NCI-H2196 (cell line): Measurements from ENCODE around the gene DACH1.

ENCODE experiments used
- DNase-seq: peaks from one replicate; lab custom pipeline; 2025; ENCODE audit not compliant: unreplicated experiment; lab: John Stamatoyannopoulos, UW

Gene DACH1

GRCh38 chr13:71430681-71431080 is 436.3 kb downstream of the DACH1 start:
- no peak for DNase-seq

GRCh38 chr13:71417205-71417604 is 449.8 kb downstream of the DACH1 start:
- DNase-seq: no peak

- DNase-seq: no peak
These were observed 454.8 kb downstream of the DACH1 start for GRCh38 chr13:71412231-71412630.

- no peak for DNase-seq
These were observed 458.6 kb downstream of the DACH1 start for GRCh38 chr13:71408416-71408815.

- DNase-seq: no peak
These were observed 467.3 kb downstream of the DACH1 start for GRCh38 chr13:71399631-71400215.

GRCh38 chr13:71396149-71396548 is 470.9 kb downstream of the DACH1 start:
- no peak for DNase-seq

GRCh38 chr13:71395053-71395452 is 472.0 kb downstream of the DACH1 start:
- no peak for DNase-seq

- no peak for DNase-seq
These were observed 472.8 kb downstream of the DACH1 start for GRCh38 chr13:71394176-71394575.
